GM21367 (cell line): ENCODE measurements around the gene CCSER2.
"Not testable (repeated sequence)": the region's sequence is repeated elsewhere in the genome, so short reads cannot be mapped to it uniquely, and the experiment has no call there.

ENCODE experiments used
- ATAC-seq: cut with Tn5 transposase; IDR thresholded peaks from one replicate; pipeline ENCODE4 v1.9.1; 2021; ENCODE audit not compliant: unreplicated experiment

The CCSER2 gene

DNA sequence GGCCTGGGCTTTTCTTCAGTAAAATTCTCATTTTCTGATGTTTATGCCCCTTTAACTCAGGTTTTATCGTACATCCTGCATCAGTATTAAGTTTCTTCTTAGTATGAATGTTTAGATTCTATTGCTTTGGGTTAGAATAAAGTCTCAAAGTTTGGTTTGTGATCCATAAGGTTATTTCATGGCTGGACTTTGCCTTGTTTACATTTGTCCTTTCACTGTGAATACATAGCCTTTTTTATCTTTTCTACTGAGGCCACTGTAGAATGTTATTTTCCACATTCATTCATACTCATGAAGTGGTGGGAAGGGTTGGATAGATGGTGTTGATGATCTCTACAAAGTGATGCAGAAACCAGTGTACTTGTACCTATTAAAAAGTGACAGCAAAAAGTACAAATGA, 59.8 kb downstream of the CCSER2 start:
- ATAC-seq: no peak

DNA sequence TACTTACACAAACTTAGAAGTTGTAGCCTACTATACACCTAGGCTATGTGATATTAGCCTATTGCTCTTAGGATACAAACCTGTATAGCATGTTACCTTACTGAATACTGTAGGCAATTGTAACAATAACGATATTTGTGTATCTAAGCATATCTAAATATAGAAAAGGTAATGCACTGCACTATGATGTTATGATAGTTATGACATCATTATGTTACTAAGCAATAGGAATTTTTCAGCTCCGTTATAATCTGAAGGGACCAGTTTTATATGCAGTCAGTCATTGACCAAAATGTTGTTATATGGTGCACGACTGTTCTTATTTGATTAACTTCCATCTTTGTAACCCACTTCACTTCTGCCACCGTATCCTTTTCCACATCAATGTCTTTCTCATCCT, 62.0 kb downstream of the CCSER2 start:
- ATAC-seq: no peak

DNA sequence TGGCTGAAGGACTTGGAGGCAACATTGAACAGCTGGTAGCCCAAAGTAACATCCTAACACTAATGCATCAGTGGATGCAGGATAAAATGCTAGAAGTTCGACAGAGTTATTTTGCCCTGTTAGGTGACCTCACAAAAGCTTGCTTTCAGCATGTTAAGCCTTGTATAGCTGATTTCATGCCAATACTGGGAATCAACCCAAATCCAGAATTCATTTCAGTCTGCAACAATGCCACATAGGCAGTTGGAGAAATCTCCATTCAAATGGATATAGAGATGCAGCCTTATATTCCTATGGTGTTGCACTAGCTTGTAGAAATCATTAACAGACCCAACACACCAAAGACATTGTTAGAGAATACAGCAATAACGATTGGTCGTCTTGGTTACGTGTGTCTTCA, 62.9 kb downstream of the CCSER2 start:
- ATAC-seq: no peak

GRCh38 chr10:84392181-84392580, 63.8 kb downstream of the CCSER2 start:
- no peak for ATAC-seq

DNA sequence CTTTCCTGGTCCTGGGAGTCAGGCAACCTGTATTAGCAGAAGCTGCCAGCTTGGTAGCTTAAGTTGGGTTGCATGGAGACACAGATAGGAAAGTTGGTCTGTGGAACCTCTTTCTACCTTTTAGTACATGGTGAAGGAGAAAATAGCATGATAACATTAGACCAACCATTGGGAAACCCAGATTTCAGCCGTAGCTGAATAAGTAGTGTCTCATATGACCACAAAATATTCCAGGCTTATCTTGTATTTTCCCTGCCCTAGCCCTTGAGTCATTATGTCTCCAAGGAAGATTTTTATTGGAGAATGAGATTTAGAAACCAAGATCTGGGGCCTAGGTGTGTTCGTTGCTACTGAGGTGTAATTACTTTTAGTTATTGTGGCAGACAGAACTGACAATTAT, 67.2 kb downstream of the CCSER2 start:
- ATAC-seq: no peak

GRCh38 chr10:84397735-84398144, 69.4 kb downstream of the CCSER2 start:
- ATAC-seq: peak; percentile 59

- ATAC-seq: no peak
Measured at GRCh38 chr10:84398696-84399095, 70.3 kb downstream of the CCSER2 start.

DNA sequence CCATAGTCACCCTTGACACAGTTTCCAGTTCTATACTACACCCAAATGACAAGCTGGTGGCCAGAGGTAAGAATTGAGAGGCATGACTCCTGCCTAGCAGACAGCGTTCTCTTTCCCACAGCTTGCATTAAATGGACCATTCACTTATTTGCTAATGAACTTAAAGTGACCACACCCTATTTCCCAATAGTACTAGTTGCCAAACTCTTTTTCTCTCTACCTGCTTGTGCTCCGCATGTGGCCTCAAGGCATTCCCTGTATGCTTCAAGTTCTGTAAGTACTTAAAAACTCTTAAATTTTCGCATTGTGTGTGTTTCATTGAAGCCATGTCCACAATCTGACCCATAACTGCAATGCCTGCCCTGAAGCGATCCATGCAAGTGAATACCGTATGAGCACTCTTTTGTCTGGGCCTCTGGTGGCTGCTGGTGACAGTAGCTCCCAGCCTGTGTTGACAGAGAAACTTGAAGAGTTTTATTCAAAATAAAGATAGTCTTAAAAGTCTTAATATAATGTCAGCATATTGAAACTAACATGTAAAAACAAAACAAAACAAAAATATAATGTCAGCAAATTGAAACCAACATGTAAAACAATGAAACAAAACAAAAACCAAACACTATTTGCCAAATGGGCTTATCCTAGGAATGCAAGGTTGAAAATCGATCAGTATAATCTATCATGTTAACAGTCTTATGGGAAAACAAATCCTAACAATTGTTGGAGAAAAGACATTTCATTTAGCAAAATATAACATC, 73.6 kb downstream of the CCSER2 start:
- no peak for ATAC-seq

DNA sequence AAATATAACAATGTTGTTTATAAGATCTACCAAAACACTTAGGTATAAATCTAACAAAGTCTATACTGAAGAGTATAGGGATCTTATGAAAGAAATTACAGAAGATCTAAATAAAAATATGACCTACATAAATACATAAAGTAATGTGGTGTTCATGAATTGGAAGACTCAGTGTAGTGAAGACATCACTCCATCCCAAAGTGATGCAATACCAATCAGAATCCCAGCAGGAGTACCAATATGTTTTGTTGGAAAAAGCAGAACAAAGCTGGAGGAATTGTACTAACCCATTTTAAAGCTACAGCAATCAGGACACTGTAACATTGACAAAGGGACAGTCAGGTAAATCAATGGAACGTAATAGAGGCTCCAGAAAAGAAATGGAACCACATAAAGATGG, 76.4 kb downstream of the CCSER2 start:
- ATAC-seq: no peak

DNA sequence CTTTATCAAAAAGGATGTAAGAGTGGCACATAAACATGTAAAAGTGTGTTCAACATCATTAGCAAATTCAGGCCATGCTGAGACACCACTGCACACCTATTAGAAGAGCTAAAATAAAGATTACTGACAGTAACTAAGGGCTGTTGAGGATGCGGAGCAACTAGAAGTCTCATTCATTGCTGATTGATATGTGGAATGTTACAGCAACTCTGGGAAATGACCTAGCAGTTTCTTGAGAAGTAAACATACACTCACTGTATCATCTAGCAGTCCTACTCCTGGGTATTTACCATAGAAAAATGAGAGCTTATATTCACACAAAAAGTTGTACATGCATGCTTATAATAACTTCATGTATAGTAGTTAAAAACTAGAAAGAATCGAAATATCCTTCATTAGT, 77.3 kb downstream of the CCSER2 start:
- ATAC-seq: no peak

- no peak for ATAC-seq
Measured at GRCh38 chr10:84406561-84406960, 78.2 kb downstream of the CCSER2 start.

GRCh38 chr10:84407388-84408049, 79.1 kb downstream of the CCSER2 start:
- ATAC-seq: no peak

GRCh38 chr10:84412482-84412881, 84.1 kb downstream of the CCSER2 start:
- no peak for ATAC-seq

DNA sequence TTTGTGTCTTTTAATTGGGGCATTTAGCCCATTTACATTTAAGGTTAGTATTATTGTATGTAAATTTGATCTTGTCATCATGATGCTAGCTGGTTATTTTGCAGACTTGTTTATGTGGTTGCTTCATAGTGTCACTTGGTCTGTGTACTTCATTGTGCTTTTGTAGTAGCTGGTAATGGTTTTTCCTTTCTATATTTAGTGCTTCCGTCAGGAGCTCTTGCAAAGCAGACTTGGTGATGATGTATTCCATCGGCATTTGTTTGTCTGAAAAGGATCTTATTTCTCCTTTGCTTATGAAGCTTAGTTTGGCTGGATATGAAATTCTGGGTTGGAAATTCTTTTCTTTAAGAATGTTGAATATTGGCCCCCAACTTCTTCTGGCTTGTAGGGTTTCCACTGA, 85.7 kb downstream of the CCSER2 start:
- ATAC-seq: not testable (repeated sequence)

DNA sequence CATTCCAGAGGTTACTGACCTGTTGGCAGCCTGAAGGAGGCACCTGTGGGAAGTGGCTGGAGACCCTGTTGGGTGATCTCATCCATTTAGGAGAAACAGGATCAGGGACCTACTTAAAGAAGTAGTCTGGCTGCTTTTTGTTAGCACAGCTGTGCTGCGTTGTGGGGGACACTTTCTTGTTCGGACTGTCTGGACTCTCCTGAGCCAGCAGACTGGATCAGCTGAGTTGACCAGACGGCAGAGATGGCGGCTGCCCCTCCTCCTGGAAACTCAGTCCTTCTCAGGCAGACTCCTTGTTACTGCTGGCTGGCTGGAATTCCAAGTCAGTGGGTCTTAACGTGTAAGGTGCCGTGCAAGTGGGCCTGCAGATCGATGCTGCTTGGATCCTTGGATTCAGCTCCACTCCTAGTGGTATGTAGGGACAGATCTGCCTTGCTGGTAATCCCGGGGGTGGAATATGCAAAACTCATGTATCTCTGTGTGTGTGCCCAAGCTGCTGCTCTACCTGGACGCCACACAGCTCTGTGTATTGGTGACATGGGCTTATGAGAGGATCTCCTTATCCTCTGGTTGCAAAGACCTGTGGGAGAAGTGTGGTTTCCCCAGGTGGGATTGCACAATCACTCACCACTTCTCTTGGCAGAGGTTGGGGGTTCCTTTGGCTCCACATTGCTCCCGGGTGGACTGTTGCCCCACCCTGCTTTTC, 87.3 kb downstream of the CCSER2 start:
- ATAC-seq: no peak

GRCh38 chr10:84416245-84416555, 87.8 kb downstream of the CCSER2 start:
- no peak for ATAC-seq

DNA sequence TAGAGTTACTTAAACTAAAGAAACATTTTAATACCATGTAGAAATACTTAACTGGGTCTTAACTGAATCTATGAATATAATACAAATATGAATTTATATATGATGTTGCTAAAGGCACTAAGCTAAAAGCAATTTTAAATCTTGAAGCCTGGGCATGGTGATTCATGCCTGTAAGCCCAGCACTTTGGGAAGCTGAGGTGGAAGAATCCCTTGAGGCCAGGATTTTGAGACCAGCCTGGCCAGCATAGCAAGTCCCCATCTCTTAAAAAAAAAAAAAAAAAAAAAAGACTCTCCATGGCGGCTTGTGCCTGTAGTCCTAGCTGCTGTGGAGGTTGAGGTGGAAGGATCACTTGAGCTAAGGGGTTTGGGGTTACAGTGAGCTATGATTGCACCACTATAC, 95.3 kb downstream of the CCSER2 start:
- no peak for ATAC-seq

DNA sequence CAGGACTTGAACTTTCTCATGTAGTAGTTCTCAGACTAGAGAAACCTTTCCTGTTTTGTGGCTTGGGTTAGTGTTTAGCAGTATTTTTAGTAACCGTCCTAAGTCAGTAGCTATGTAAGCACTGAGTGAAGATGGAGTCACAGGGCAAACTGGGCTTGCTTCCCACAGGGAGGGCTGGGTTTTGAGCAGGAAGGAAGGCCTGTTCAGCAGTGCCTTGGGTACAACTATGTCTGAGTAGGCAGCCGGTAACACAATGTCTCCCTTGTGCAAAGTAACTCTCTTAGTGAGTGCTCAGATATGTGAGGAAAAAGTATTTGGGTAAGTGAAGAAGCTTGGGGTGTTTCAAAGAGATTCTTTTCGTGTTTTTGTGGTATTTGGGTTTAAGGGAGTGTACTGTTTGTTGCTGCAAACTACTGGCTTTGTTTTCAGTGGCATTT, 96.4 kb downstream of the CCSER2 start:
- ATAC-seq: peak; percentile 67

DNA sequence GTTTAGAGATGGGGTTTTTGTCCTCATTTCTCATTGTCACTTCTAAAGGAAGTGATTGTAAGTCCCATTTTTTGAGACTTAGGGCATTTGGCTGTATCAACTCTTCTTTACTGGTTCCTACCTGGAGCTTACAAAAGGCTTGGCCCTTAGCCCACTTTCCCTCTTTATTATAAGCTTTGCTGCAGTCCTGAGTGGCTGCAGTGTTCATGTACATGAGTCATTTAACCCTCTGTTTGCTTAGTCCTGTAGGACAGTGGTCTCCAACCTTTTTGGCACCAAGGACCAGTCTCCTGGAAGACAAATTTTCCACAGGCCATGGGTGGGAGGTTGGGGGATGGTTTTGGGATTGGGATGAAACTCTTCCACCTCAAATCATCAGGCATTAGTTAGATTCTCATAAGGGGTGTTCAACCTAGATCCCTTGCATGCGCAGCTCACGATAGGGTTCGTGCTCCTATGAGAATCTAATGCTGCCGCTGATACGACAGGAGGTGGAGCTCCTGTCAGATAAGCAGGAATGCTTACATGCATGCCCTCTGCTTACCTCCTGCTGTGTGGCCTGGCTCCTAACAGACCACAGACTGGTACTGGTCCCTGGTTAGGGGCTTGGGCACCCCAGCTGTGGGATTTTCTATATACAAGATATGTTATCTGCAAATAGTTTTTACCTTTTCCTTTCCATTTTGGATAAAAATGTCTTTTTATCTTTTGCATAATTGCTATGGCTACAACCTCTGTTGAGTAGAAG, 99.7 kb downstream of the CCSER2 start:
- no peak for ATAC-seq

- no peak for ATAC-seq
Measured at GRCh38 chr10:84428711-84429110, 100.3 kb downstream of the CCSER2 start.

GRCh38 chr10:84429926-84430520, 101.6 kb downstream of the CCSER2 start:
- peak; percentile 98 for ATAC-seq
